ENCODE results near the gene SHC1. TPM values are rescaled to one million over a fixed set of nuclear protein-coding genes. Genes with fewer than 3 reads are reported as not detected.

The SHC1 gene
- total RNA-seq, 1 donor from 2014 or later = 211 TPM

- no peaks in the 10 kb centered on the region for H3K27me3 ChIP-seq
- peaks cover 37 to 60% of the 10 kb centered on the region in 2 donors for H3K36me3 ChIP-seq
- TF ChIP-seq CTCF (IDR thresholded peaks at IDR 0.05) = no peak
- intact Hi-C loops (cut with DNase I) = no loop called here
- no peak overlapping the region for H3K4me3 ChIP-seq
- H3K4me1 ChIP-seq = no peaks in the 10 kb centered on the region
- H3K9me3 ChIP-seq = no peaks in the 10 kb centered on the region
- no peak for DNase-seq (ENCODE audit: low spot score in 2 of 2)
- H3K27ac ChIP-seq = no peak overlapping the region
Measured at GRCh38 chr1:154923695-154924094, 46.9 kb downstream of the SHC1 start.

GRCh38 chr1:154913273-154913672 is 57.3 kb downstream of the SHC1 start:
- no peak for DNase-seq (ENCODE audit: low spot score in 2 of 2)
- intact Hi-C loops (cut with DNase I) = no loop called here
- TF ChIP-seq CTCF (IDR thresholded peaks at IDR 0.05) = no peak
- no peaks in the 10 kb centered on the region for H3K36me3 ChIP-seq
- H3K9me3 ChIP-seq = no peaks in the 10 kb centered on the region
- H3K27me3 ChIP-seq = no peaks in the 10 kb centered on the region
- no peaks in the 10 kb centered on the region for H3K4me1 ChIP-seq
- H3K4me3 ChIP-seq = no peak overlapping the region
- H3K27ac ChIP-seq = no peak overlapping the region

DNA sequence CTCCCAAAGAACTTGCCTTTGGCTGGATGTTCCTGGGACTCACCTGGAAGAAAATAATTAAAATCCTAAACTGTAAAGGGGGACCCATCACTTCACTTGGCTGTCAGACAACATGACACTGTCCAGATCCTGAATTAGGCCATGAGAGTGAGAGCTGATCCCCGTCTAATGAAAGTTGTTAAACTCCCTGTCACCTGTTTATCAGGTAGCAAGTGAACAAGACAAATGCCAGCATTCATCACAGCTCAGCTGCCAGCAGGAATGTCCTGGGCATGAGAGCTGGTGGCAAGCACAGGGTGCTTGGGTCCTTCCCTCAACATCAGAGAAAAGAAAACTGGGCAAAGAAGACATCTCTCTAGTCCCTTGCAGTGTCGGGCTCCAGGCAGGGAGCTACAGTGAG is 57.8 kb downstream of the SHC1 start:
- no peak overlapping the region for H3K4me3 ChIP-seq
- no peaks in the 10 kb centered on the region for H3K36me3 ChIP-seq
- DNase-seq (ENCODE audit: low spot score in 2 of 2) = no peak
- H3K9me3 ChIP-seq = no peaks in the 10 kb centered on the region
- H3K27me3 ChIP-seq = no peaks in the 10 kb centered on the region
- TF ChIP-seq CTCF (IDR thresholded peaks at IDR 0.05) = no peak
- H3K27ac ChIP-seq = no peak overlapping the region
- no peaks in the 10 kb centered on the region for H3K4me1 ChIP-seq
- intact Hi-C loops (cut with DNase I) = no loop called here

Other genes starting within 250 kb of the SHC1 start
- 24.6 TPM for gene KCNN3, start 100.5 kb downstream of the SHC1 start, total RNA-seq
- 9.6 TPM for gene PMVK, start 34.0 kb downstream of the SHC1 start, total RNA-seq
- gene PBXIP1, start 14.6 kb downstream of the SHC1 start, total RNA-seq = 70.0 TPM
- 48.7 TPM for gene PYGO2, start 9.0 kb downstream of the SHC1 start, total RNA-seq
- 40.4 TPM for gene CKS1B, start 3.9 kb upstream of the SHC1 start, total RNA-seq
- gene FLAD1, start 12.6 kb upstream of the SHC1 start, total RNA-seq = 31.2 TPM
- gene LENEP, start 22.8 kb upstream of the SHC1 start, total RNA-seq = not detected
- 83.1 TPM for gene ZBTB7B, start 32.1 kb upstream of the SHC1 start, total RNA-seq
- 0.64 TPM for gene DCST2, start 63.0 kb upstream of the SHC1 start, total RNA-seq
- not detected for gene DCST1, start 63.1 kb upstream of the SHC1 start, total RNA-seq
- 610 TPM for gene ADAM15, start 80.6 kb upstream of the SHC1 start, total RNA-seq
- 11.2 TPM for gene EFNA4, start 93.0 kb upstream of the SHC1 start, total RNA-seq
- gene EFNA3, start 108.1 kb upstream of the SHC1 start, total RNA-seq = 1.5 TPM
- gene EFNA1, start 157.1 kb upstream of the SHC1 start, total RNA-seq = 66.7 TPM
- 9.4 TPM for gene SLC50A1, start 165.1 kb upstream of the SHC1 start, total RNA-seq
- 78.2 TPM for gene DPM3, start 169.8 kb upstream of the SHC1 start, total RNA-seq
- 146 TPM for gene KRTCAP2, start 202.6 kb upstream of the SHC1 start, total RNA-seq
- not detected for gene TRIM46, start 203.1 kb upstream of the SHC1 start, total RNA-seq
- gene THBS3, start 237.2 kb upstream of the SHC1 start, total RNA-seq = 40.3 TPM
- 23.9 TPM for gene MTX1, start 237.9 kb upstream of the SHC1 start, total RNA-seq